GM18520 (cell line): ENCODE results near the gene APBA2.
"Not testable (repeated sequence)": the region's sequence is repeated elsewhere in the genome, so short reads cannot be mapped to it uniquely, and the experiment has no call there.

Source experiments
- ATAC-seq: cut with Tn5 transposase; IDR thresholded peaks from one replicate; pipeline ENCODE4 v1.9.1; 2021; ENCODE audit not compliant: unreplicated experiment

Gene APBA2

DNA sequence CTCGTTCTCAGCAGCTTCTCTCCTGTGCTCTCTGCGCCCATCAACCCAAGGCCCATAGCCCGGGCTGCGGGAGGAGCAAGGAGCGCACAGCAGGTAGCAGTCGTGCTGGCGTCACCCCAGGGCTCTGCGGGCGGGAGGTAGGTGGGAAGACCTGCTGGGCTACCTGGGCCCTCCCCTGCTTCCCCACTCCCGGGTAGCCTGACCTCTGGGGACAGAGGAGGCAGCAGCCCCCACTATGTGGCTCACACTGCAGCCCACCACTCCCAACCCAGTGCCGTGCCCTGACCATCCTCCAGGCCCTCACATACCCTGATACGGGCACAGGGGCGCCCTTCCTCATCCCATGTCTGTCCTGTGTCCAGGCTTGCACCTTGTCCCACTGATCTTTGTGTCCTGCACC lies 212.9 kb downstream of the APBA2 start:
- no peak for ATAC-seq

DNA sequence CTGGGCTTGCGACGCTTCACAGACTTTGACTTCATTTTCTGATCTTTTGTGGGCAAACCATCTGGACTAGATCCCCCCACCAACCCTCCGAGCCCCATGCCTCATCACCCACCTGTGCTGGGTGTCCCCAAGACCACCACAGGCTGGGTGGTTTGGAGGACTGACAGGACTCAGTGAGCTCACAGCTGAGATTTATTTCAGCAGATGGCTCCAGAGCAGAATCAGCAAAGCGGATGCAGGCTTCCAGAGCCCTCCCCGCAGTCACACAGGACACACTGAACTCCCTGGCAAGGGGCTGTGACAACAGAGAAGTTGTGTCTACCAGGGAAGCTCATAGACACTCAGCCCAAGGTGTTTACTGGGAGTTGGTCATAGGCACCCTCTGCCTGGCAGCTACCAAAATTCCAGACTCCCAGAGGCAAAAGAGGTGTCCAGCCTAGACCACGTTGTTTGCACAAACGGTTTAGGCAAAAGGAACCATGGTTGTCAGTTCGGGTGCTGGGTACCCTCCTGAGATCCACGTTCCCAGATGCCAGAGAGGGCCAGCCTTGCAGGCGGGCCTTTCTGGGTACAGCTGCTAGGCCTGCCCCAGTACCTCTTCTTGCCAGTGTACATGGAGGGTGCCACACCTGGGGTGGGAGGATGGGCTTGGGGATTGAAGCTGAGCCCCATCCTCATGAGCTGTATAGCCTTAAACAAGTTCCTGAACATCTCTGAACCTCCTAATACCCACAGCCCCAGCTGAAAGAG lies 213.5 kb downstream of the APBA2 start:
- ATAC-seq: no peak

DNA sequence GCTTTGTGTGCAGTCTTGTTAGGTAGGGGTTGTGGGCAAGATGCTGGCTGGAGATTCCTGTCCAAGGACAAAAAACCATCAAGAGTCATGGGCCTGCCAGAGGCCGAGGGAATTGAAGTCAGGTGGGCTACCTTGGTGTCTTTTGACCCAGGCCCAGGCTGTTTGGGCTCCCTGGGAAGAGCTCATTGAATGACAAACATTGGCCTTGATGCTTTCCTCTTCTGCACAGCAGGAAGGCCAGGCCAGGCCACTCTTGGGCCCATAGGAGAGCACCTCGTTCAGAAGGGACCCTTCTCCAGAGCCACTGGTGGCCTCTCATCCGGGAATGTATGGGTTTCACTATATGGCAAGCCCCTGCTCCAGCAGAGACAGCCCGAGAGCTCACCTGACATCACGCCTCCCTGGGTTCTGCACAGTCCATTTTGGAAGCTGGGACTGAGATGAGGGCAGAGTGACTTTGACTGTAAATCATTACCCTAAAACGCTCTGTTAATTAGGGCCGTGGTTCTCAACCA lies 214.8 kb downstream of the APBA2 start:
- ATAC-seq: no peak

DNA sequence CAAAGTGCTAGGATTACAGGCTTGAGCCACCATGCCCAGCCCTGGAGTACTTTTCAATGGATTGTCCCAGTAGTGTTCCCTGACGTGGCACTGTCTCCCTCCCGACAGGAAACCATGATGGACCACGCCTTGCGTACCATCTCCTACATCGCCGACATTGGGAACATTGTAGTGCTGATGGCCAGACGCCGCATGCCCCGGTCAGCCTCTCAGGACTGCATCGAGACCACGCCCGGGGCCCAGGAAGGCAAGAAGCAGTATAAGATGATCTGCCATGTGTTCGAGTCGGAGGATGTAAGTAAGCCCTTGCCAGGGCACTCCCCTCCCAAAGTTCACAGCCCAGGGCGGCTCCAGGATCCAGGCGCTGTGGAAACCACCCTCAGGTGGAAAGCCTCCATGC lies 215.7 kb downstream of the APBA2 start:
- no peak for ATAC-seq

DNA sequence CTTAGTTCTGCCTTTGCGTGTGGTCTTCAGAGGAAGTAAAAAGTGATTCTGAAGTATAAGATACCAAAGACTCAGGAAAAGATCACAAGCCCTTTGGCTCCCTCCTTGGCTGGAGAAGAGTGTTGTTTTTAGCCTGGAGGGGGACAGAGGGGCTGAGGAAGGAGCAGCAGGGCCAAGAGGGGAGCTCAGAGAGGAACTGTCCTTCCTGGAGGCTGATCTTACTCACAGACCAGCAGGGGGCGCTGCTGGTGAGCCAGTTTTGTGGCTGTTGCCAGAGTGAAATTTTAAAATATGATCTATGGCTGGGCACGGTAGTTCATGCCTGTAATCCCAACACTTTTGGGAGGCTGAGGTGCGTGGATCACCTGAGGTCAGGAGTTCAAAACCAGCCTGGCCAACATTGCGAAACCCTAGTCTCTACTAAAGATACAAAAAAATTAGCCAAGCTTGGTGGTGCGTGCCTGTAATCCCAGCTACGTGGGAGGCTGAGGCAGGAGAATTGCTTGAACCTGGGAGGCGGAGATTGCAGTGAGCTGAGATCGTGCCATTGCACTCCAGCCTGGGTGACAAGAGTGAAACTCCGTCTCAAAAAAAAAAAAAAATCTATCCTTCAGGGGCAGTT lies 216.5 kb downstream of the APBA2 start:
- not testable (repeated sequence) for ATAC-seq

DNA sequence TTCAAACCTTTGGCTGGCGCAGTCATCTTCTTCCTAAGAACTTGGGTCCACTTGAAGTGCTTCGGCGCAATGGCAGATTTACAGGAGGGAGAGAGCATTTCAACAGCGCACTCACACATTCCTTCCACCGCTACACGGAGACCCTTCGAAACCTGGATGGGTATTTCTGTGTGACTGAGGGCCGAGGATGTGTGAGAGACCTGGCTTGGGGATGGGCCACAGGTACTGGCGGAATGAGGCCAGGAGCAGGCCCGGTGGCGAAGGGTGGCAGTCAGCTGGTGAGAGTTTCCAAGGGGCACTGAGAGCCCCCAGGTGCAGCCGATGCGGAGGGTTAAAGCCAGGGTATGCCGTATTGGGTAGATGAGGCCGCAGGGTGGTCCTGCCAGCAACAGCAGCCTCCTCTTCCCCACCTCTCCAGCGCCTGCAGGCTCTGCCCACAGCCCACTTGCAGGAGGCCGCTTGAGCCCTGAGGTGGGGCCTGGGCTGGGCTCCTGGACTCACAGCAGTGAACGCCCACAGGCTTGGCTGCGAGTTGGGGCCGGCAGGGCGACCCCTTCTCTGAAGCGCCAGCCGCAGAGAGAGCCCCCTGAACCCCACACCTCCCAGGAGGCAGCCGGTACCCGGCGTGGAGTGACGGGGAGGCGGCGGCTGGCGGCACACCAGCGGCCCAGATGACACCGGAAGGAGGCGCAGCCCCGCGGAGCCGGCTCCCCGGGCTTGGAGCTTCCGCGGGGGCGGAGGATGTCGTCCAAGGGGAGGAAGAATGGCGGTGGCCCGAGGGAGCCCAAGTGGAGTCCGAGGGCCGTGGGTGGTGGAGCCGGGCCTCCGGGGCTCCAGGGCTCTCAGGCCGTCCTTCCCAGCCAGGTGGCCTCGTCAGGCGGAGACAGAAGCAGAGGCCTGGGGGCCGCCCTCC lies 217.4 kb downstream of the APBA2 start:
- ATAC-seq: no peak

DNA sequence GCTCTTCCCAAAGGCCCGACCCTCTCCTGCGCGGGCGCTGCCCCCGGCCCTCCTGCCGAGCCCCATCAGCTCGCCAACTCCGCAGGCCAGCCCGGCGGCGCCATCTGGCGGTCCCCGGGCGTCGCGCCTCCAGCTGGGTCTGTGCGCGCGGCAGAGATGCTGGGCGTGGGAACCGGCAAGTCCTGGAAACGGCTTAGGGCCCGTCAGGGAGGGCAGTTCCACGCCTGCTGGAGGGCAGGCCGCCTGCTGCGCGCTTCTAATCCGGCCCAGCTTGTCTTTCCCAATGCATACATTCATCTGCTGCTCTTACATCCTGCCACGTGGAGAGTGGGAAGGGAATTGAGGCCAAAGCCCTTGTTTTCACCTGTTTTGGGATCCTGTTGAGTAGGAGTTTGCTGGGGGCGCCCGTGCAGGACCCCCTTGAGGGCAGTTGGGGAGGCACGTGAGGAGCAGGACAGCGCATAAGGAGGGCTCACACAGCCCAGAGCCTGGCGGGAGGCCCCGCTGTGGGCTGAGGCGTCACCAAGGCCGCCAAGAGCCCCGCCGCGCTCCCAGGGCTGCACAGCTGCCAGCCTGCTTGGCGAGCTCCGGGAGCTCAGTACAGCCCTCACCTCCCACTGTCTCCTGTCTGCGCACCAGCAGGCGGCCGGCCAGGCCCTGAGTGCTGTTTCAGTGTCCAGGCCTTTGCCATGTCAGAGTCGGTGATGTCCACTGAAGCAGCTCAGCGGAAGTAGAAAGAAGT lies 218.2 kb downstream of the APBA2 start:
- no peak for ATAC-seq

DNA sequence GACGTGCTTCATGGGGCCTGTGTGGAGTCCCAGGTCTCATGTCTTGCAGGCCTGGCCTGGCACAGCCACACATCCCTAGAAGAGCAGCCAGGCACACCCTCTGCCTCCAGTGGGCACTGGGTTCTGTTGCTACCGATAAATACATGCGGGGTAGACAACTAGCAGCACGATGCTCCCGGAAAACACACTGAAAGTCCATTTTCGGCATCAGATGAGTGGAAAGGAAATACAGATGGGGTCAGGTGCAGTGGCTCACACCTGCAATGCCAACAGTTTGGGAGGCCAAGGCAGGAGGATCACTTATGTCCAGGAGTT lies 218.7 kb downstream of the APBA2 start:
- ATAC-seq: no peak

DNA sequence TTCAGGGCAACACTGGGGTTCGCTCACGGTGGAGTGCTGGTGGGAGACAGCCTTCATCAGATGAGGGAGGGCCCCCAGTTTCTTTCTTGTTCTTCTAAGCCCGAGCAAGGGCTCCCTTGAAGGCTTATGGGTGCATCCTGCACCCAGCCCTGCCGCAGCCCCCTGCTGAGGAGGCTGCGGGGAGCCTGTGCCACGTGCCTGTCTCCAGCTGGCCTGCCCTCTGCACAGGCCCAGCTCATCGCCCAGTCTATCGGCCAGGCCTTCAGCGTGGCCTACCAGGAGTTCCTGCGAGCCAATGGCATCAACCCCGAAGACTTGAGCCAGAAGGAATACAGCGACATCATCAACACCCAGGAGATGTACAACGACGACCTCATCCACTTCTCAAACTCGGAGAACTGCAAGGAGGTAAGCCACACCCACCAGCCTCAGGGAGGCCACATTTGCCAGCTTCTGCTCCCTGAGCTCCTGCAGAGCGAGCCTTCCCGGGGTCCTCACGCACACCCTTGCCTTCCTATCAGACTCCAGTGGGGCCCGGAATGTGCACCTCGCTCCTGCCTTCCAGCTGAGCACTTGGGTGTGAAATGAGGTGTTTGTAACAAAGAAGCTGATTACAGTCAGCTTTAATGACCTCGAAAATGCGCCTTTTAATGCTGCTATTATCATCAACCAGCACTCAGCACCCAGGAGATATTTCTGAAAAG lies 219.5 kb downstream of the APBA2 start:
- ATAC-seq: no peak

DNA sequence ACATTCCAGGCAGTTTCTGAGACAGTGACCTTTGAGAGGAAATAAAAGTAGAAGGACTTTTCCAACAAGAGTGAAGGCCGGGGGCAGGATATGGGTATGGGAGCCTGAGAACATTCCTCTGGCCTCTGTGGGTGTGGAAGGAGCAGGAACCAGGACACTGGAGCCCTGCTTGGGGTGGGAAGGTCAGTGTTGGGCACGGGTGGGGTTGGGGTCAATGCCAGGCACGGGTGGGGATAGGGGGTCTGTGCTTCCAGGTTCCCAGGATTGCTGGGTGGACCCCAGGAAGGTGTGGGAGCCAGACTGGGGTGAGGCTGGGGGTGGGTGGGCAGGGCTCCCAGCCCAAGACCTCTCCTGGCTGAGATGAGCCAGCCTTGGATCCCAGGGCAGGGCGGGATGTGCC lies 220.3 kb downstream of the APBA2 start:
- ATAC-seq: no peak

DNA sequence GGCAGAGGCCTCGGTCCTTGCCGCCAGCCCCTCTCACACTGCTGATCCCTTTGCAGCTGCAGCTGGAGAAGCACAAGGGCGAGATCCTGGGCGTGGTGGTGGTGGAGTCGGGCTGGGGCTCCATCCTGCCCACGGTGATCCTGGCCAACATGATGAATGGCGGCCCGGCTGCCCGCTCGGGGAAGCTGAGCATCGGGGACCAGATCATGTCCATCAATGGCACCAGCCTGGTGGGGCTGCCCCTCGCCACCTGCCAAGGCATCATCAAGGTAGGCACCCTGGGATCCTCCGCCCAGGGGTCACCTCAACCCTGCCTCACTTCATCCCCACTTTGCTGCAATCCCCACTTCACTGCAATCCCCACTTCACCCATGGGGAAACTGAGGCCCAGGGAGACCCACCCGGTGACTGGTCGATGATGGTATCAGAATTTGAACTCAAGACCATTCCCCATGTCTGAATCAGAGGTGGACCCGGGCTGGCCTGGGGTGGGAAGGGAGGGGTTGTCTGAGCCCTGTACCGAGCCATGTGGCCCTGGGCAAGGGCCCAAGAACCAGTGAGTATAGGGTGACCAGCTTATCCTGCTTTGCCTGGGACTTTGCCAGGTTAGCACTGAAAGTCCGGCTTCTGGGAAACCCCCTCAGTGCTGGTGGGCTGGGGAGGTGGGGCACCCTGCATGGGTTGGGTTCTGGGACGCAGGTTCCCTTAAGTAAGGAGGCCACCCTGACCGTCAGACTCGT lies 220.9 kb downstream of the APBA2 start:
- ATAC-seq: no peak

DNA sequence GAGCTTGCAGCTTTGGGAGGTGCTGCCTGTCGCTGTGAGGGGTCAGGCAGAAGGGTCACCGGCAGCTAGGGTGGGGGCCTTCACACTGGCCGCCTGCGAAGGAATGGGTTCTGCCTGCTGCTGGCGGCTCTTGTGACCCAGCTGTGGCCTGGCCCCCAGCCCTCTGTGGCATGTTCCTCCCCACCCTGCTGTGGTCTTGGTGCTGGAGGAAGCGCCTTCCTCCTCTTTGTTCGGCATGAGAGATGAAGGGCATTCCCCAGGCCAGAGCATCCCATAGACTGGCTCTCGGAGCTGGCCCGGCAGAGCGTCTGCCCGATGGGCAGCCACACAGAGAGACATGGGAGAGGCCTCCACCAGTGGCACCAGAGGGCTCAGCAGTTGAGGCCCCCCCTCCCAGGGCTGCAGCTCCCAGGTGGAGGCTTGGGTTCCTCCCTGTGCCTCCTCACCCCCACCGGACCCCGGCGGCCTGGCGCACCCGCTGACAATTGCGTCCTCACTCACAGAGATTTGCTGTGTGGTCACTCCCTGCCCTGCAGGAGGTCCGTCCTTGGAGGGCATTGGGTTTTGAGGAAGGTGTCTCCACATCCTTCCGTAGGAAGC lies 221.6 kb downstream of the APBA2 start:
- no peak for ATAC-seq

DNA sequence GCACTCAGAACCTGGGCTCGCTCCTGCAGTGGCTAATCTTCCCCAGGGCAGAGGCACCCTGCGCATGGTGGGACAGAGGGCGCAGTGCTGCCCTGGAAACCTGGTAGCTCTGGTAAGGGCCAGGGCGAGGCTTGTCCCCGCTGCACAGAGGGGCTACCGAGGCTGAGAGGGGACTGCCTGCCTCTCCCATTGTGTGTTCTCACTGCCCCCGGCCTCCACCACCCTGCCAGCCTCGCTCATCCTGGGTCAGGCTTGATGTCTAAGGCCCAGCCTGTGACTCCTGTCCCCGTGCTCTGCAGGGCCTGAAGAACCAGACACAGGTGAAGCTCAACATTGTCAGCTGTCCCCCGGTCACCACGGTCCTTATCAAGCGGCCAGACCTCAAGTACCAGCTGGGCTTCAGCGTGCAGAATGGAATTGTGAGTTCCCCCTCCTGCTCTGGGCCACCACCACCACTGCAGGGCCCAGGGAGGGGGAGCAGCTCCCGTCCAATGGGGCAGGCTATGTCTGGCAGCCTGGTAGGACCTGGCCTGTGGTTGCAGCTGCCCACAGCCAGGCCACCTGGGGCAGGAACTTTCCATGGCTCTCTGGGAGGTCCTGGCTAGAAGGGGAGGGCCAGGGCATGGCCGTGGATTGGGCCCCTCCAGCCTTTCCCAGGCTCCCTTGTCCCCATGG lies 222.3 kb downstream of the APBA2 start:
- ATAC-seq: no peak

DNA sequence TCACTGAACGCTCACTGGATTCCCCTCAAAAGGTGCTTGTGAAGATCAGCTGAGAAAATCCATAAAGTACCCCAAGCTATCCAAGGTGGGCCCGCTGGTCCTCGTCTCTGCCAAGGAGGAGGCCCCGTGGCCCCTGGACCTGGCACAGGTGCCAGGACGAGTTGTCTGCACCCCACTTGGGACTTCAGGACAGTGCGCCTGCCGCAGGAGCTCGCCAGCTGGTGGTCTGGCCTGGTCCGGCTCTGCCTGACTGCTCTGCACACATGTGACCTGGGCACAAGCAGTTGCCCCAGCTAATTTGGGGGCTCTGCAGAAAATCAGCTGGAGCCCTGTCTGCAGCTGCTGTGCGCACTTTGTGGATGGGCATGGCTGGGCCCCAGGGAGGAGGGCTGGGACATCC lies 224.0 kb downstream of the APBA2 start:
- ATAC-seq: no peak

DNA sequence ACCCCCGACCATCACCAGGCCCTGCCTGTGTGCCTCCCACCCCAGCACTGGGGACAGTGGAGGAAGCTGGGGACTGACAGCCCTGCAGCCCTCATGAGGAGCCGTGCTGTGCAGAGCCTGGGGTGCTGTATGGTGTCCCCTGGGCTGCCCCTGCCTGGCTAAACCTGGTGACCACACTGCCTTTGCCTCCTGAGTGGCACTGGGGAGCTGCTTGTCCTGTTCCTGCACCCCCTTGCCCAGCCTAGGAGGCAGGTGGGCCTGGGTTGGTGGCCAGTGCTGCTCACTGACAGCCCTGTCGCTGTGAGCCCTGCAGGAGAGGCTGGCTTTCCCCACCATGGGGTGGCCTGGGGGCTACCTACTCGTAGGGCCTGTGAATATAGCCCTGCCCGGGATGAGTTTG lies 224.4 kb downstream of the APBA2 start:
- no peak for ATAC-seq

DNA sequence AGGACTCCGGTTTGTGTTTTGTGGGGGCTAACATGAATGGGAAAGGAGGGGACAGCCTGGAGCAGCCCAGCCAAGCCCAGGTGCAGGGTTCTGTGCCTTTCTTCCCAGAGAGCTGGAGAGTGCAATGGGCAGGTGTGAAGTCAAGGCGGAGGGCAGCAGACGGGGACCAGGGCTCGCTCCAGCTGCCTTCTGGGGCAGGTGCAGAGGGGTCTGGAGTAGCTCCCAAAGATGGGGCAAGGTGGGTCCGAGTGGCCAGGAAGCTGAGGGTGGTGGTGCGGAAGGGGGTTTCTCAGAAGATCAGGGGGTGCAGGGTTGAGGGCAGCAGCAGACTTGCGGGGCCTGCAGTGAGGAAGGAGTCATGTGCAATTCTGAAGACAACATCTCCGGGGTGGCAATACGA lies 225.0 kb downstream of the APBA2 start:
- ATAC-seq: no peak

DNA sequence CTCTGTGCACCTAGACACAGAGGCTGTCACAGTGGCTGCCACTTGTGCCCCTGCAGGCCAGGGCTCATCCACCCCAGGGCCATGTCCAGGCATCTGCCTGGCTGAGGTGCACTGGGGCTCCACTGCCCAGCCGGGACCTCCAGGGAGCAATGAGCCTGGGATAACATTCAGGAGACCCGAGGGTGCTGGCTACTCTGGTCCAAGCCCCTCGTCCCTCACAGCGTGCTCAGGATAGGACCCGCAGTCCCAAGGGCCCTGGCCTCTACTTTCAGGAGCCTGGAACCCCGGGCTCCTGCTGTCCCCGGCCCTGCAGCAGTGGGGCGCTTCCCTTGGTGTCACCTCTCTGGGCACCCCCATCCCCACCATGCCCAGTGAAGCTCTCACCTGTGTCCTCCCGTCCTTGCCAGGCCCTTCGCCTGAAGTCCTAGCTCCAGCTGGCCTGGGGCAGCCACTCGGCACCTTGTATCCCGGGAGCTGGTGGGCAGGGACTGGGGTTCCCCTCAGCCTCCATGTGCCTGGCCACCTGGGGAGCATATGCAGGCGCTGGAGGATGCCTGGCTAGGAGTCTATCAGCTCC lies 226.0 kb downstream of the APBA2 start:
- no peak for ATAC-seq
